K562 treated with DMSO at 1 percent for 24 hours (cell line): Measurements from ENCODE around the gene ADGRE1. TPM values are rescaled to one million over a fixed set of nuclear protein-coding genes. Genes with fewer than 3 reads are reported as not detected.

ENCODE experiments used
- total RNA-seq: library from RNA; unstranded; fragments of 300-600 nt; gene quantifications from 2 replicates; pipeline ENCODE4 v1.2.3, GENCODE V29; 2022; ENCODE audit warnings: low read depth; ENCODE audit not compliant: insufficient read depth

The ADGRE1 gene
- 3.1 and 5.0 TPM in 2 replicates for total RNA-seq

GRCh38 chr19:6887316-6887715 is at the start of gene ADGRE1:
Gene ADGRE1, plus strand, starts transcription at chr19:6887579. Its CDS starts 30 bp downstream, at chr19:6887609.

Other genes with a start within 250 kb of the ADGRE1 start
- gene TNFSF14, start 217.4 kb upstream of the ADGRE1 start, total RNA-seq = 0.10 and 0.27 TPM in 2 replicates
- gene C3, start 166.9 kb upstream of the ADGRE1 start, total RNA-seq = 42.9 and 49.5 TPM in 2 replicates
- gene GPR108, start 150.0 kb upstream of the ADGRE1 start, total RNA-seq = 68.0 and 72.4 TPM in 2 replicates
- 54.8 and 58.4 TPM in 2 replicates for gene TRIP10, start 147.9 kb upstream of the ADGRE1 start, total RNA-seq
- 10.8 and 13.5 TPM in 2 replicates for gene SH2D3A, start 120.1 kb upstream of the ADGRE1 start, total RNA-seq
- gene VAV1, start 114.9 kb upstream of the ADGRE1 start, total RNA-seq = 42.5 and 47.8 TPM in 2 replicates
- not detected in 2 replicates for gene MBD3L2B, start 133.9 kb downstream of the ADGRE1 start, total RNA-seq
- gene MBD3L5, start 143.0 kb downstream of the ADGRE1 start, total RNA-seq = not detected in 2 replicates
- not detected in 2 replicates for gene MBD3L4, start 152.6 kb downstream of the ADGRE1 start, total RNA-seq
- gene MBD3L2, start 161.7 kb downstream of the ADGRE1 start, total RNA-seq = 0.67 and 1.3 TPM in 2 replicates
- gene MBD3L3, start 171.1 kb downstream of the ADGRE1 start, total RNA-seq = not detected in 2 replicates
- gene ZNF557, start 182.1 kb downstream of the ADGRE1 start, total RNA-seq = 2.6 and 2.7 TPM in 2 replicates